ENCODE results near the gene FFAR2.

DNA sequence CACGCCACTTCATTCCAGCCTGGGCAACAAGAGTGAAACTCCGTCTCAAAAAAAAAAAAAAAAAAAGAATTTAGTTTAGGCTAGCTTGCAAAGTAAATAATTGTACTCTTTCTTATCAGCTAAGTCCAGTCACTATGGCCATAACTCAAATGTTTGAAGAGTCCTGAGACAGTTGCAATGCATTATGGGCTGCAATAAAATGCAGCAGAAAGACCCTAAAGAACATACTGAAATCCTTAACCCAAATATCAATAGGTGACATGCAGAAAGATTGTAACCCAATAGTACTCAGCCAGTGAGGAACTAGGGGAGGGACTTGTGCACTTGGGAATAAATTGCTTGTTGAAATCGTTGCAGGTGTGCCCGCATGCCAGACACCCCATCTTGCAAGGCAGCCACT lies 20.9 kb upstream of the FFAR2 start:
- TF ChIP-seq, protein P1, sequence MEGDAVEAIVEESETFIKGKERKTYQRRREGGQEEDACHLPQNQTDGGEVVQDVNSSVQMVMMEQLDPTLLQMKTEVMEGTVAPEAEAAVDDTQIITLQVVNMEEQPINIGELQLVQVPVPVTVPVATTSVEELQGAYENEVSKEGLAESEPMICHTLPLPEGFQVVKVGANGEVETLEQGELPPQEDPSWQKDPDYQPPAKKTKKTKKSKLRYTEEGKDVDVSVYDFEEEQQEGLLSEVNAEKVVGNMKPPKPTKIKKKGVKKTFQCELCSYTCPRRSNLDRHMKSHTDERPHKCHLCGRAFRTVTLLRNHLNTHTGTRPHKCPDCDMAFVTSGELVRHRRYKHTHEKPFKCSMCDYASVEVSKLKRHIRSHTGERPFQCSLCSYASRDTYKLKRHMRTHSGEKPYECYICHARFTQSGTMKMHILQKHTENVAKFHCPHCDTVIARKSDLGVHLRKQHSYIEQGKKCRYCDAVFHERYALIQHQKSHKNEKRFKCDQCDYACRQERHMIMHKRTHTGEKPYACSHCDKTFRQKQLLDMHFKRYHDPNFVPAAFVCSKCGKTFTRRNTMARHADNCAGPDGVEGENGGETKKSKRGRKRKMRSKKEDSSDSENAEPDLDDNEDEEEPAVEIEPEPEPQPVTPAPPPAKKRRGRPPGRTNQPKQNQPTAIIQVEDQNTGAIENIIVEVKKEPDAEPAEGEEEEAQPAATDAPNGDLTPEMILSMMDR (IDR thresholded peaks at IDR 0.05; ENCODE audit: low read depth, low read length, missing input control): no peak
- TF ChIP-seq YY1 (IDR thresholded peaks at IDR 0.05) (no peak), JUND (IDR thresholded peaks at IDR 0.05) (no peak), RAD21 (IDR thresholded peaks at IDR 0.05) (no peak)
- TF ChIP-seq, protein P2, sequence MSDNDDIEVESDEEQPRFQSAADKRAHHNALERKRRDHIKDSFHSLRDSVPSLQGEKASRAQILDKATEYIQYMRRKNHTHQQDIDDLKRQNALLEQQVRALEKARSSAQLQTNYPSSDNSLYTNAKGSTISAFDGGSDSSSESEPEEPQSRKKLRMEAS (IDR thresholded peaks at IDR 0.05): no peak
- TF ChIP-seq, protein P3, sequence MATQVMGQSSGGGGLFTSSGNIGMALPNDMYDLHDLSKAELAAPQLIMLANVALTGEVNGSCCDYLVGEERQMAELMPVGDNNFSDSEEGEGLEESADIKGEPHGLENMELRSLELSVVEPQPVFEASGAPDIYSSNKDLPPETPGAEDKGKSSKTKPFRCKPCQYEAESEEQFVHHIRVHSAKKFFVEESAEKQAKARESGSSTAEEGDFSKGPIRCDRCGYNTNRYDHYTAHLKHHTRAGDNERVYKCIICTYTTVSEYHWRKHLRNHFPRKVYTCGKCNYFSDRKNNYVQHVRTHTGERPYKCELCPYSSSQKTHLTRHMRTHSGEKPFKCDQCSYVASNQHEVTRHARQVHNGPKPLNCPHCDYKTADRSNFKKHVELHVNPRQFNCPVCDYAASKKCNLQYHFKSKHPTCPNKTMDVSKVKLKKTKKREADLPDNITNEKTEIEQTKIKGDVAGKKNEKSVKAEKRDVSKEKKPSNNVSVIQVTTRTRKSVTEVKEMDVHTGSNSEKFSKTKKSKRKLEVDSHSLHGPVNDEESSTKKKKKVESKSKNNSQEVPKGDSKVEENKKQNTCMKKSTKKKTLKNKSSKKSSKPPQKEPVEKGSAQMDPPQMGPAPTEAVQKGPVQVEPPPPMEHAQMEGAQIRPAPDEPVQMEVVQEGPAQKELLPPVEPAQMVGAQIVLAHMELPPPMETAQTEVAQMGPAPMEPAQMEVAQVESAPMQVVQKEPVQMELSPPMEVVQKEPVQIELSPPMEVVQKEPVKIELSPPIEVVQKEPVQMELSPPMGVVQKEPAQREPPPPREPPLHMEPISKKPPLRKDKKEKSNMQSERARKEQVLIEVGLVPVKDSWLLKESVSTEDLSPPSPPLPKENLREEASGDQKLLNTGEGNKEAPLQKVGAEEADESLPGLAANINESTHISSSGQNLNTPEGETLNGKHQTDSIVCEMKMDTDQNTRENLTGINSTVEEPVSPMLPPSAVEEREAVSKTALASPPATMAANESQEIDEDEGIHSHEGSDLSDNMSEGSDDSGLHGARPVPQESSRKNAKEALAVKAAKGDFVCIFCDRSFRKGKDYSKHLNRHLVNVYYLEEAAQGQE (IDR thresholded peaks at IDR 0.05): no peak
